GM19099 (cell line): ENCODE results near the gene CDCP1.

Experiments used
- POLR2A ChIP-seq: IDR thresholded peaks from 3 replicates; pipeline ENCODE4 v1.6.1; 2011; ENCODE audit warnings: low read depth; ENCODE audit not compliant: insufficient read length; ENCODE audit errors: extremely low read depth

Gene CDCP1

GRCh38 chr3:45179163-45179562 is 33.0 kb upstream of the CDCP1 start:
- TF ChIP-seq POLR2A = no peak

GRCh38 chr3:45178183-45179023 is 32.2 kb upstream of the CDCP1 start:
- no peak for TF ChIP-seq POLR2A

GRCh38 chr3:45176912-45177311 is 30.7 kb upstream of the CDCP1 start:
- no peak for TF ChIP-seq POLR2A

GRCh38 chr3:45174234-45174633 is 28.1 kb upstream of the CDCP1 start:
- no peak for TF ChIP-seq POLR2A

- TF ChIP-seq POLR2A = no peak
These were observed 27.6 kb upstream of the CDCP1 start for GRCh38 chr3:45173776-45174175.

- TF ChIP-seq POLR2A = no peak
These were observed 25.1 kb upstream of the CDCP1 start for GRCh38 chr3:45171283-45171682.

- no peak for TF ChIP-seq POLR2A
These were observed 23.9 kb upstream of the CDCP1 start for GRCh38 chr3:45170096-45170495.

GRCh38 chr3:45169125-45169904 is 23.1 kb upstream of the CDCP1 start:
- TF ChIP-seq POLR2A = no peak

- TF ChIP-seq POLR2A = no peak
These were observed 22.3 kb upstream of the CDCP1 start for GRCh38 chr3:45168451-45168850.

- no peak for TF ChIP-seq POLR2A
These were observed 21.1 kb upstream of the CDCP1 start for GRCh38 chr3:45167011-45167911.

GRCh38 chr3:45166321-45166879 is 20.2 kb upstream of the CDCP1 start:
- no peak for TF ChIP-seq POLR2A

- no peak for TF ChIP-seq POLR2A
These were observed 19.5 kb upstream of the CDCP1 start for GRCh38 chr3:45165497-45166283.

- TF ChIP-seq POLR2A = no peak
These were observed 17.9 kb upstream of the CDCP1 start for GRCh38 chr3:45164056-45164455.

- TF ChIP-seq POLR2A = no peak
These were observed 17.3 kb upstream of the CDCP1 start for GRCh38 chr3:45163481-45163880.

GRCh38 chr3:45154641-45155147 is 8.5 kb upstream of the CDCP1 start:
- no peak for TF ChIP-seq POLR2A
